ENCODE results near the gene KIF14.

KIF14 gene, protein sequence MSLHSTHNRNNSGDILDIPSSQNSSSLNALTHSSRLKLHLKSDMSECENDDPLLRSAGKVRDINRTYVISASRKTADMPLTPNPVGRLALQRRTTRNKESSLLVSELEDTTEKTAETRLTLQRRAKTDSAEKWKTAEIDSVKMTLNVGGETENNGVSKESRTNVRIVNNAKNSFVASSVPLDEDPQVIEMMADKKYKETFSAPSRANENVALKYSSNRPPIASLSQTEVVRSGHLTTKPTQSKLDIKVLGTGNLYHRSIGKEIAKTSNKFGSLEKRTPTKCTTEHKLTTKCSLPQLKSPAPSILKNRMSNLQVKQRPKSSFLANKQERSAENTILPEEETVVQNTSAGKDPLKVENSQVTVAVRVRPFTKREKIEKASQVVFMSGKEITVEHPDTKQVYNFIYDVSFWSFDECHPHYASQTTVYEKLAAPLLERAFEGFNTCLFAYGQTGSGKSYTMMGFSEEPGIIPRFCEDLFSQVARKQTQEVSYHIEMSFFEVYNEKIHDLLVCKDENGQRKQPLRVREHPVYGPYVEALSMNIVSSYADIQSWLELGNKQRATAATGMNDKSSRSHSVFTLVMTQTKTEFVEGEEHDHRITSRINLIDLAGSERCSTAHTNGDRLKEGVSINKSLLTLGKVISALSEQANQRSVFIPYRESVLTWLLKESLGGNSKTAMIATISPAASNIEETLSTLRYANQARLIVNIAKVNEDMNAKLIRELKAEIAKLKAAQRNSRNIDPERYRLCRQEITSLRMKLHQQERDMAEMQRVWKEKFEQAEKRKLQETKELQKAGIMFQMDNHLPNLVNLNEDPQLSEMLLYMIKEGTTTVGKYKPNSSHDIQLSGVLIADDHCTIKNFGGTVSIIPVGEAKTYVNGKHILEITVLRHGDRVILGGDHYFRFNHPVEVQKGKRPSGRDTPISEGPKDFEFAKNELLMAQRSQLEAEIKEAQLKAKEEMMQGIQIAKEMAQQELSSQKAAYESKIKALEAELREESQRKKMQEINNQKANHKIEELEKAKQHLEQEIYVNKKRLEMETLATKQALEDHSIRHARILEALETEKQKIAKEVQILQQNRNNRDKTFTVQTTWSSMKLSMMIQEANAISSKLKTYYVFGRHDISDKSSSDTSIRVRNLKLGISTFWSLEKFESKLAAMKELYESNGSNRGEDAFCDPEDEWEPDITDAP (N-terminal part only)

DNA sequence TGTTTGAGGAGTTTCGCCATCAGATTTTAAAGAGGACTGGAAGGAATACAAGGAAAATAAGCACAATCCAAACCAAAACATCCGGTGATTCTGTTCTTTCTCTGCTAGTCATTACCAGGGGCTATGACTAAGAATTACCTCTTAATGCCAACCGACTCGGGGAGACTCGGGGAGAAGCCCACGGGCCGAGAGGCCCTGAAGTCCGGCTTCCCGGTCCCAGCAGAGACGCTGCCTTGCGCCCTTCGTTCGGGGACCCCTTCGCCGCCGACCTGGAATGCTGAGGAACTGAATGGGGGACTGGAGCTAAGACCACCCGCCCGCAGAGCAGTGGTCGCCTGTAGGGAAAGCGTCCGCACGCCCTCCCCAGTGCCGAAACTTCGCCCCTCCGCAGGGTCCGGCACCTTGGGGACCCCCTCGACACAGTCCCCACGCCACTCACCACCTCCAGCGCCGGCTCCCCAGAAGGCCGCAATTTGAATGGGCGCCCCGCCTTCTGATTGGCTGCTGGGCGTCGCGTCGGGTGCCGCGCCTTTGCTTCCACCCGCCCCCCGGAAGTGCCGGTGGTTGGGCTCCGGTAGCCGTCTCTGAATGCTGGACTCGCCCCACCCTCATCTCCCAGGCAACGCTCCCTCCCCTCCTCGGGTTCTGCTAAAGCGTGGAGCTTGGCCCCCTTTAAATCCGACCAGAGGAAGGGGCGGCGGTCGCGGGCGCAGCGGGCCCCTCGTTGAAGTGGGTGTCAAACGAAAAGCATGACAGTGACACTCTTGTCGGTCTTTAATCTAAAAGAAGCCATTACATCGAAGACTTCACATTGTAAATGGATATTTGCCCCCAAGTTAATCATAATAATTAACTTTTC is at the start of gene KIF14:
KIF14 (minus strand) TSS at position 479 of the 859 bp plus-strand sequence. CDS start 2,028 bp downstream, outside the sequence.
- DNase-seq = peak; percentile 91 to 93

DNA sequence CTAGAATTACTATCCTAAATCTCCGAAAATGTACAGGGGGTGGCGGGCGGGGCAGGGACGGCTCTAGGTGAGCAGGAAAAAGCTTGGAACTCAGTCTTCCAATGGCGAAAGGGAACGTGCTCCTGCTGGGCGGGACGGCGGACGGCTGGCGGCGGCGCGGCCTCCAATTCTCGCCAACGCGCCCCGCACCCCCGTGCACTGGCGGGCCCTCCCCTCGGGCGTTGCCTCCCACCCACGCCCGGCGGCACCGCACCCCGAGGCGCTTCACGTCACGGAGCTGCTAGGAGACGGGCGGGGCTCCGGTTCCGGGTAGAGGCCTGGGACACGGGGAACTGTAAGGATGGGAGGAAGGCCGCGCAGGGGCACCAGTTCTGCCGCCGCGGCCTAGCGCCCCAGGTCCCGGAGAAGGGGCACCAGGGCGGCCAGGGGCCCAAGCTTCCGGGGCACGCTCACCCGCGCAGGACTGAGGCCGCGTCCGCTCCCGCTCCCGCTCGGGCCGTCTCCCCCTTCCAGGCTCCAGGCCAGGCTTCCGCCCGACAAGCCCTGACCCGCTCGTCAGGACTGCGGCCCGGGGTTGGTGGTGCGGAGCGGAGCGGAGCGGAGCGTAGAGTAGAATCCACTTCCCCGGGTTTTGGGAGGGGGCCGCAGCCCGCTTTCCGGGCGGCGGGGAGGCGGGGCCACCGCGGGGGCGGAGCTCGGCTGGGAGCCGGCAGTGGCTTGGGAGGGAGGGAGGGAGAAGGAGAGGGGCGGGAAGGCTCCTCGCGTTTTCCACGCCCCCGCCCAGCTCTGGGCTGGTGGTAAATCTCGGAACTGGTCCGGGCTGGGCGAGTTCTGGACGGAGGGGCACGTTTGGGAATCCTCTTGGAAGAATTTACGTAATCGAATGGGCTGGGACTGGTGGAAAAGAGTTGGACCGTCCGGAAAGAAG is 49.0 kb upstream of the KIF14 start, which contains the start of gene DDX59:
DDX59 (minus strand) TSS at position 594 of the 928 bp plus-strand sequence. CDS start 3,167 bp downstream, outside the sequence.
- DNase-seq = peak; percentile 94 to 96

DNA sequence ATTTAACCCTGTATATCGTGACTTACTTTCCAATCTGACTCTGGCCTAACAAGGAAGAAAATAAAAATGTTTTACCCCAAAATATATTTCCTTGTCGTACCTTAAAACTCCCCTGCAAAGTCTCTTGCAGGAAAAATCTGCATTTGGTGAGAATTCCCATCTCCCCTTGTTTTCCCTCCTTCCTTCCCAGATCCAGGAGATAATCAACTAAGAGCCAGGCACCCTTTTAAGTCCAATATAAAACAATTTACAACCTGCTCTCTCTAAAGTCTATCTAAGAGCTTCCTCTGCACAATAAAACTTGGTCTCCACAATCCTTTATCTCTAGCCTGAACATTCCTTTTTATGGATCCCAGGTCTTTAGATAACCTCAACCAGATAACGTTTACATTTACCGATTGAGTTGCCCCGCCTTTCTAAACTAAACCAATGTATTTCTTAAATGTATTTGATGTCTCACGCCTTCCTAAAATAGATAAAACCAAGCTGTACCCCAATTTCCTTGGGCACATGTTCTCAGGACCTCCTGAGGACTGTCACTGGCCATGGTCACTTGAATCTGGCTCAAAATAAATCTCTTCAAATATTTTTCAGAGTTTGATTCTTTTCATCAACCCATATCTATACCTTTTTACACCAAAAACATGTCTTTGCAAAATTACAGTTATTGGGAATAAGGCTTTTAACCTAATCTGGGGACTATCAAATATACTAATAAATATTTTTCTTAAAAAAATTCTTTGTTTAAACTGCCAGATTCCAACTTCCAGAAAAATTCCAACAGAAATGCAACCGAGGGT is 48.2 kb upstream of the KIF14 start:
- DNase-seq = no peak

DNA sequence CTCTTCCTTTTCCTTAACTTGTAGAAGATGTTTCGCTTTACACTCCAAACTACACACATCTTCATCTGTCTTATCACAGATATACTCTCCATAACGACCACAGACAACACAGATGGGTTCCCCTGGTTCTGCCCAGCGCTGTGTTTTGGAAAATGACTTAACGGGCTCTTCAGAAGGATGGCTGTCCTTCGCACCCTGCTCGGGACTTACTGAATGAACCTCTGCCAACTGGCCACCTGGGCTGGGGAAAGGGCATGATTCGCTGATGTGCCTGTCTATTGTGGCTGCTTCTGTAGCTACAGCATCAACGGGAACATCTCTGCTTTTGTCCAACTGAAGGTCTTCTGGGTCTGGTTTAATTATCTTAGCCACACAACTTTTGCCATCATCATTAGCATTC is 45.8 kb upstream of the KIF14 start:
- no peak for DNase-seq

DNA sequence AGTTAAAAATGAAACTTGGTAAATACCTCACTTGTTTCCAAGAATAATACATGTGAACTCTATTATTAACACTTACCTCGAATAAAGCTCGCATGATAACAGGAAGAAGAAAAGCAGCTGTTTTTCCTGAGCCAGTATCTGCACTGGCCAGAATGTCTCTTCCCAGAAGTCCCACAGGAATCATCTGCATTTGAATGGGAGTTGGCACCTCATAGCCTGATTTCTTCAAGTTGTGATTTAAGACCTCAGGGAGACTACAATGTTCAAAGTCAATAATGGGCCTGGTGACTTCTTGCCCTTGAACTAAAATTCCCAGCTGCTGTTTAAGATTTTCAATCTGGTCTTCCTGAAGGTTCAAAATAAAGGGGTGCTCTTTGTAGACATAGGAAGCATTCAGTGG is 45.3 kb upstream of the KIF14 start:
- DNase-seq = no peak

DNA sequence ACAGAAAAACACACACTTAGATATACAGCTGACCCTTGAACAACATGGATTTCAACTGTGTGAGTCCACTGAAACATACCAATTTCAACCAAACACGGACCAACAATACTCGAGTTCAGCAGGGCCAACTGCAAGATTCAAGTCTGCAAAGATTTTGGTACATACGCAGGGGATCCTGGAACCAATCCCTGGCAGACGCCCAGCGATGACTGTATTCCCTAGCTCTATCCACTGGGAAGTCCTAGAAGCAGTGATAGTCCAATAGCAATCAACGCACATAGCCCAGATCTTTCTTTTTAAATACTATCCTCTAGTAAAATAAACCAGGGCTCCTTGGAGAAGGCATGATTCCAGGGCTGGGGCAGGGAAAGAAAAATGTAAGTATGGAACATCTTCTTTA is 40.2 kb upstream of the KIF14 start:
- DNase-seq = no peak

DNA sequence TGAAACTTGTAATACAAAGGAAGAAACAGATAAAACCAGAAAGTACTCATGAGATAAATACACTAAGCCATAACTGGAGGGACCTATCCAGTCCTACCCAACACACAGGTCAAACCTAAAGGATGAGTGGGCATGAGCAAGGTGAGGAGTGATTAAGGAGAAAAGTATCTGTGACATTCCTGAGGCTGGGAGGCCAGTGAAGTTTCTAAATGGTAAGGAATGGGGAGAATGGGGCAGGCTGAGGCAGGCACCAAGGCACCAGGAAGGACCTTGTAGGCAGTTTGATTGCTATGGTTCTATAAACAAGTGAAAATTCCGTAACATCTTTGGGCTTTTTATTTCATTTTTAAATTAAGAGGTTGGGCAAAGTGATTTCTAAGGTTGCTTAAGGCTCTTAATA is 38.7 kb upstream of the KIF14 start:
- no peak for DNase-seq

DNA sequence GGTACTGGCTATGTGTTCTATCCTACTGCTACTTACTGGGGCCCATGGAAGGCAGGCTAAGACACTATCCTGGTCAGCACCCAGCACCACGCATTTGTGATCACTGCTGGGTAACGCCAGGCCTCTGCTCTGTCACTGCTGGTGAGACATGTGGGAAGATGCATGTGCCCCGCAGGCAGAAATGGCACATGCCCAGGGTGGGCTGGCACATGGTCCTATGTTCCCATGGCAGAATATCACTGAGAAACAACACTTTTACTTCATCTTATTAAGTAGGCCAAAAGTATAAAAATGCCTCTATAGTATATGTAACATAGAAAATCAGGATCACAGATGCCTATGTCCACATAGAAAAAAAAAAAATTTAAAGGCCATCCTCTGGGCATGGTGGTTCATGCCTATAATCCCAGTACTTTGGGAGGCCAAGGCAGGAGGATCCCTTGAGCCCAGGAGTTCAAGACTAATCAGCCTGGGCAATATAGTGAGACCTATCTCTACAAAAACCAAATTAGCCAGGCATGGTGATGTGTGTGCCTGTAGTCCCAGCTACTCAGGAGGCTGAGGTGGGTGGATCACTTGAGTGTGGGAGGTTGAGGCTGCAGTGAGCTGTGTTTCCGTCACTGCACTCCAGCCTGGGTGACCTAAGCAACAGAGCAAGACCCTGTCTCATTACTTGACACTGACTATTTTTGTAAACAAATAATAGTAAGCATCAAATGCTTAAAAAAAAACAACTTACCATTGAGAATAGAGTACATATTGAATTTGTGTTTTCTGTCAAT is 37.7 kb upstream of the KIF14 start:
- no peak for DNase-seq

DNA sequence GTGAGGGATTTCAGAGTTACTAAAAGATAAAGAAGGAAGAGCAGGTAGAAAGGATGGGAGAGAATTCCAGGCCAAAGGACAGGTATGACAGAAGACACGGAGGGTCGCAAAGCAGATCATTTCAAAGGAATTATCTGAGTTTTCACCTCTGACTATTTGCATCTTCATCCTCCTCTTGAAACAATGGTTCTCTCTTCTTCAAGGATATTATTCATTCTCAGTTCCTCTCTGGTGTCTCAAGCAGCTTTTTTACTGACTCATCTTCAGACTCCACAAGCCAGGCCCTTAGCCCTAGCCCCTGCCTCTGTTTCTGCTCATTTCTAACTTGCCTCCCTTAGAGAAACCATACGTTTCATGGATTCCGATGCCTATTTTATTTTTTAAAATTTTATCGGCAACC is 34.1 kb upstream of the KIF14 start:
- no peak for DNase-seq

DNA sequence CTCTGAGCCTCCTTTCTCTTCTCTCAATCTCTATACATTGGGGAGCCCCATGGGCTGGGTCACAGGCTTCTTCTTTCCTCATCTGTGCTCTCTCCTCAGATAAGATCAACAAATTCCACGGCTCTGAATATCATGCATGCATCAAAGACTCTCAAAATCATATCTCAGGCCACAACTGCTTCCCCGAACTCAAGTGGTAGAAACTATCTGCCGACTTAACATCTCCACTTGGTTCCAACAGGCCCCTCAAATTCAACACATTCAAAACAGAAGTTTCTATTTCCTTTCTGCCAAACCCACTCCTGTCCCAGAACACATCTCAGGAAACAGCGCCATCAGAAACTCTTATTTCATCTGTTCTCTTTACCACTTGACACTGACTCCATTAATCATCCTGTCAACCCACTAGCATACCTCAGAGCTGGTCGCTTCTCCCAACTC is 32.5 kb upstream of the KIF14 start:
- DNase-seq = peak in 1 of 2 experiments; percentile 26

DNA sequence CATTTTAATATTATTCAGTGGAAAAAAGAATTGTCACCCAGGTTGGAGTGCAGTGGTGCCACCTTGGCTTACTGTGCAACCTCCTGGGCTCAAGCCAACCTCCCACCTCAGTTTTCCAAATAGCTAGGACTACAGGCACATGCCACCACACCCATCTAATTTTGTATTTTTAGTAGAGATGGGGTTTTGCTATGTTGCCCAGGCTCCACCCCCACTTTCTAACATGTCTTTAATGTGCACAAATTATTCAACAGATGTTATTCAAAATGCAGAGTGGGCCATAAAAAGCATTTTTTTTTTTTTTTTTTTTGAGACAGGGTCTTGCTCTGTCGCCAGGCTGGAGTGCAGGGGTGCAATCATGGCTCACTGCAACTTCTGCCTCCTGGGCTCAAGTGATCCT is 31.8 kb upstream of the KIF14 start:
- no peak for DNase-seq

DNA sequence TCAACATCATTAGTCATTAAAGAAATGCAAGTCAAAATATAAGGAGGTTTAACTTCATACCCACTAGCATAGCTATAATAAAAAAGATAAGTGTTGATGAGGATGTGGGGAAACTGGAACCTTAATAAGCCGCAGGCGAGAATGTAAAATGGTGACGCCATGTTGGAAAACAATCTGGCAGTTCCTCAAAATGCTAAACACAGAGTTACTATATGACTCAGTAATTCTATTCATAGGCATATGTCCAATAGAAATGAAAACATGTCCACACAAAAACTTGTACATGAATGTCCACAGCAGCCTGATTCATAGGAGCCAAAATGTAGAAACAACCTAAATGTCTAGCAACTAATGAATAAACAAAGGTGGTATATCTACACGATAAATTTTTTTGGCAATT is 26.0 kb upstream of the KIF14 start:
- DNase-seq = no peak

DNA sequence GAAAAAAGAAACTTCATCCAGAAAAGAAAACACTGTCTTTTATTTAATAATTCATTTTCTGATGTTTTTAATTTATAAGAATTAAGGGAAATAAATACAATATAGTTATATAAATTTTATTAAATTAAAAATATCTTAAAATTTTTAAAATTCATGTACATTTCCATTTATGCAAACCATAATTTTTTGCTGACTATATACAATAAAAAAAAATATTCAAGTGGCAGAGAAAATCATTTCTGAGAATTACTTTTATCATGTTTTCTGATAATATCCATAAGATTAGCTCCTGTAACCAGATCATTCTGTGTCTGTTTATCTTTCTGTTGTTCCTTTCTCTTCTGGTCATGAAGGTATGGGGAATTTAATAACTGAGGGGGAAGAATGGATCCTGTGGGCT is 23.5 kb upstream of the KIF14 start:
- DNase-seq = no peak

DNA sequence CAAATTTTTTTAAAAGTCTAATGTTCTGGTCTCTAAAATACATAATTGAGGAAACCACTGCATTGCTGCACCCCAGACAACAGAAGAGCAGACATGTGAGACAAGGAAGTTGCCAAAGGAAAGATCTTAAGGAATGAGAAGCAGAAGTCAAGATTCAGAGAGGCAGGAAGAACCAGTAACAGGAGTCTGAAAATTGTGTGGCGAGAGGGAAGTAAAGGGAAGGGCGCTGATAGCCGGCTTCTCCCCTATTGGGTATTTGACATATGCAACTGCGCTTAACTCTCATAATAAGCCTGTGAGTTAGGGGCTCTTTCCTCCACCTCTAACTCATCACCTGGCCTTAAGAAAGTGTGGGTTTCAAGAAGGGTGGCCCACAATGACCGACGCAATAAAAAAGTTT is 21.9 kb upstream of the KIF14 start:
- DNase-seq = no peak

DNA sequence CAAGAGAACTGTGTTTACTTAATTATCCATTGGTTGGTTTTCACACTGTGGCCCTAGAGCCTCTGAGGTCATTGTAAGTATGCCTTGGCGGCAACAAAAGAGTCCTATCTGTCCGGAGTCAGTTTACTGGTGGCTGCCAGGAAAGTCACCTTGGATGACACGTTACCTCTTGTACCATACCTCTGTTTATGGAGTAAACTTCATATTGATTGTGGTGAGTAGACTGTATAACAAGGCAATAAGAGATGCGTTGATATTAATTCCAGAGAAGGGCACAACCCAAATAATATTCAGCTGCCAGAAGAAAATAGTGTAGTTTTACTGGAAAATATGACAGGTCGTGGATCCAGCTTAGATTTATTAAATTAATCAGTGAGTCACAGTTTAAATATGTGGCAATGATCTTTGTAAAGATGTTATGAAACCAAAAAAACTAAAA is 20.4 kb upstream of the KIF14 start:
- no peak for DNase-seq

DNA sequence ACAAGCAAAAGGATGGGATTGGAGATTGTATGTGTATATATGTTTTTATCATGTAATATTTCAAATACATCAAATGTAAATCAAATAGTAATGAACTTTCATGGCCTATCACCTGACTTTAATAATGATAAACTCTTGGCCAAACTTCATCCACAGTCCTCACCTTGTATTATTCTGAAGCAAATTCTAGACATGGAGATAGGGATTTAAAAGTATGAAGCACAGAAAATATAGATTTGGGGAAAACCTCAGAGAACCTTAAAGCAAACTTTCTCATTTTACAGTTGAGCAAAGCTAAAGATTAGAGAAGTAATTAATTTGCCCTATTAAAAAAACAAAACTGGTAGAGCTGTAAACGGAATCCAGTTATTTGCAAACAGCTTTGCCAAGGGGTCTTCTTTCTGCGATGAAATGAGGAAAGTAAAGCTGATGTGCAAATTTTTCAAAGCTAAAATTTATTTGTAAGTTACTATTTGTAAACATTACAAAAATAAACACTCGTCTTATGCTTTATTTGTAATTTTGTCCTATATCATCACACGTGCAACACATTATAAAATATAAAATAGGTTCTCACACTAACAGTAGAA is 19.9 kb upstream of the KIF14 start:
- no peak for DNase-seq

DNA sequence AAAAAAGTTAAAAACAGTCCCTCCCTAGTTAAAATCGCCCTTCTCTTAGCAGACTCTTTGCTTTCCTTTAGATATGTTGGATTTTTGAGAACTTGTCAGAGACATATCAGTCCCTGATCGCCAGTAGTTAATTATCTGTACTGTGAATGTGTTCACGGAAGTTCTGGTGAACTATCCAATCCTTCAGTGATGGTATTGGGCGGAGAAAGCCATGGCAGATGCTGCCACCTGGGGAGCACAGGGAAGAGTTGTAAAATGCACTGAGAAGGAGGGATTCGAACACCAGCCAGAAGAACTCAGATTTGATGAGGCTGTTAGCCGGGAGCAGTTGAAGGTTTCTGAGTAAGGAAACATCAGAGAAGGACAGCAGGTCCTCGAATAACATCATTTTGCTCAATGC is 17.5 kb upstream of the KIF14 start:
- DNase-seq = no peak

DNA sequence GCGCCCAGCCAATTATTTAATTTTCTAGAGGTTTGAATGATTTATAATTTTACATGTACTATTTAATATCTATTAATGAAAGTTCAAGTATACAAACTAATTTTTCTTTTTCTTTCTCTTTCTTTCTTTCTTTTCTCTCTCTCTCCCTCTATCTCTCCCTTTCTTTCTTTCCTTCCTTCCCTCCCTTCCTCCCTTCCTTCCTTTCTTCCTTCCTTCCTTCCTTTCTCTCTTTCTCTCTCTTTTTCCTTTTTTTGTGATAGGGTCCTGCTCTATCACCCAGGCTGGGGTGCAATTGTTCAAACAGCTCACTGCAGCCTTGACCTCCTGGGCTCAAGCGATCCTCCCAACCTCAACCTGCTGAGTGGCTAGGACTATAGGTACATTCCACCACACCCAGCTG is 16.1 kb upstream of the KIF14 start:
- no peak for DNase-seq

Data from activated T-cell treated with anti-CD3 and anti-CD28 coated beads, Interleukin-2, amount 50 U/mL, for 48 hours (primary cell).